GM19463 (cell line): ENCODE data around the gene MCHR1.
"Not testable (repeated sequence)": the region's sequence is repeated elsewhere in the genome, so short reads cannot be mapped to it uniquely, and the experiment has no call there.

ENCODE experiments used
- ATAC-seq: cut with Tn5 transposase; IDR thresholded peaks from one replicate; pipeline ENCODE4 v1.9.1; 2021; ENCODE audit warnings: mild to moderate bottlenecking, moderate library complexity; ENCODE audit not compliant: unreplicated experiment

MCHR1 gene

DNA sequence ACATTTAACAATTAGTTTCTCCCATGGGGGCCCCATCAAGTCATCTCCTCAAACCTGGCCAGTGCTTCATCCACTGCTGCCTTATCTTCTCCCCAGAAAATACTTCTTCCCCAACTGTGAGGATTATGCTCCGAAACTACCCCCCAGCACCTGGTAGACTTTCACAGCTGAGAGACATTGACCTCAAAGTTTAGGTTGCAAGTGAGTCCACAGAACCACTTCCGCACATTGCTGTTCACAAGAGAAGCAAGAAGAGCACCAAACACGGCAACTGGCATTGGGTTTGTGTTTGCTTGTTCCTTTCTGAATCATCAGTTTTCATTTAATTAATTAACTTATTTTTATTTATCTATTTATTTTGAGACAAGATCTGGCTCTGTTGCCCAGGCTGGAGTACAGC lies 6.1 kb downstream of the MCHR1 start:
- no peak for ATAC-seq

DNA sequence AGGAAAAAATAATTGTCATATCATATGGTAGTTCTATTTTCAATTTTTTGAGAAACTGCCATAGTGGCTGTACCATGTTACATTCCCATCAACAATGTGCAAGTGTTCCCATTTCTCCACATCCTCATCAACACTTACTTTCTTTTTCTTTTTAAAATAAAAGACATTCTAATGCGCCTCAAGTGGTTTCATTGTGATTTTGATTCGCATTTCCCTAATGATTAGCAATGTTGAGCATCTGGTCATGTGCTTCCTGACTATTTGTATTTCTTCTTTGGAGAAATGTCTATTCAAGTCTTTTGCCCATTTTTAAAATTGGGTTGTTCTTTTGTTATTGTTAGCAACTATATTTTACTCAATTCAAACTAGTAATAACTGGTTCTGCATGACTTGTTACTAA lies 8.4 kb downstream of the MCHR1 start:
- no peak for ATAC-seq

DNA sequence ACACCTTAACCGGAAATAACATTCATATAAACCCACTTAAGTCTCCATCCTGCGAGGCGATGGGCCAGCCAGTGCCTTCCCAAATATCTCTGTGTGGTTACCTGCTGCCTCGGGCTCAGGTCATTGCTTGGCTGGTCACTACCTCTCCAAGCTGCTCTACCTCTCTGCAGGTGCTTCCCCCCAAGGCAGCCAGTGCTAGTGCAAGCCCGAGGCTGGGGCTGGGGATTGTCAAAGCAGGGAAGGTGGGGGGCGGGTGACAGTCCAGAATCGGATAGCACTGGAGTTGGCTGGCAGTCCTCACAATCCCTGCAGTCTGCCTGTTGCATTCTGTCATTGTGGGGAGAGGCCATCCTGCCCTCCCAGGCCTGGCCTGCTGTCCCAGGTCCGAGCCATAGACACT lies 11.1 kb downstream of the MCHR1 start:
- no peak for ATAC-seq

DNA sequence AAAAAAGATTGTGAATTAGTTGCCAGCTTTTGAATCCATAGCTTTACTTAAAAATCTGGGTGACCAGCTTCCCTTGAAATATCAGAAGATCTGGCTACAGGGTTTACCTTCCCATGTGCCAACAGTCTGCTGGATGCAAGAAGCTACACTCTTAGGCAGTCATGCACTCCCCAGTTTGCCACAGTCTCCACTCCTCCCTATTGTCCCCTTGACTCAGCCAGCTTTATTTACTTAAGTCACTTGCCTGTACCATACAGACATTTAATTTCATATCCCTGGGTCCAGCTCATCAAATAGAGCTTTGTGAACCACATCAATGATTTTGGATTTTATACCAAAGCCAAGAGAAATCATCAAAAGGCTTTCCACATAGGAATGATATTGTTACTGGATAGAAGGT lies 12.2 kb downstream of the MCHR1 start:
- no peak for ATAC-seq

DNA sequence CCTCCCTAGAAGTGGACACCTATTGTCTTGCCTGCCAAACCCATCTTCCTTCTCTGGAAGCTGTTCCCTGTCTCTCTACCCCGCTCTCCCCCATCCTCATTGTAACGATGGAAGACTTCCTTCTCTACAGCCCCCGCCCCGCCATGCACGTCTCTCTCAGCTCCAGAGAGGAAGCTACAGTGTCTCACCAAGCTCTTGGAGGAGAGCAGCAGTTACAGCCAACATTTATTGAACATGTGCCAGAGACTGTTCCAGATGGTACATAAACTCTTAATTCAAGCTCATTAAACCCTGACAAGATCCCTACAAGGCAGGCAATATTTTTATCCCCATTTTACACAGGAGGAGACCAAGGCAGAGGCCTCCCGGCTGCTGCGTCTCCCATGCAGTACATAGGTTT lies 15.1 kb downstream of the MCHR1 start:
- ATAC-seq = no peak

DNA sequence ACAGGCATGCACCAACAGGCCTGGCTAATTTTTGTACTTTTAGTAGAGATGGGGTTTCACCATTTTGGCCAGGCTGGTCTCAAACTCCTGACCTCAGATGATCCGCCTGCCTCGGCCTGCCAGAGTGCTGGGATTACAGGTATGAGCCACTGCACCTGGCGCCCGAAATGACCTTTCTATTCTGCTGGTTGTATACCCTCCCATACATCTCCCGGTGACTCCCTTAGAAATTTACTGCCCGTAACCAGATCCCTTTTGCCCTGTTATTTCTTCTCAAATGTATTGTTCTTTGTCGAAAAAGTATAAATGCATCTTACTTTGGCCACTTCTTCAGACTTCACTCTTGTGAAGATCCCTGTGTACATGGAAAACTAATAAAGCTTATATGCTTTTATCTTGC lies 22.0 kb downstream of the MCHR1 start:
- no peak for ATAC-seq

DNA sequence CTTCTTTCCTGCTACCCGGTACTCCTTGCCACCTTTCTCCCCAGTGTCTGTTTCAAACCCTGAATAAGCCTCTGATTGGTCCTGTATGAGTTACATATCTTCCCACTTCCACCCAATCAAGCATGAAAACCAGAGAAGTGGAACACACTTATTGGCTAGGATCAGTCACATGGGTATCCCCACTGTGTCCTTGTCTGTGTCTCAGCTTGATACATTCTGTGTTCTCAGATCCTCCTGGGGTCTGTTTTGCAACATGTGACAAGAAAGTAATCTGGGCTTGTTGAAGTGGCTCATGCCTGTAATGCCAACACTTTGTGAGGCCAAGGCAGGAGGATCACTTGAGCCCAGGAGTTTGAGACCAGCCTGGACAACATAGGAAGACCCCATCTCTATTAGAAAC lies 23.9 kb downstream of the MCHR1 start:
- no peak for ATAC-seq

DNA sequence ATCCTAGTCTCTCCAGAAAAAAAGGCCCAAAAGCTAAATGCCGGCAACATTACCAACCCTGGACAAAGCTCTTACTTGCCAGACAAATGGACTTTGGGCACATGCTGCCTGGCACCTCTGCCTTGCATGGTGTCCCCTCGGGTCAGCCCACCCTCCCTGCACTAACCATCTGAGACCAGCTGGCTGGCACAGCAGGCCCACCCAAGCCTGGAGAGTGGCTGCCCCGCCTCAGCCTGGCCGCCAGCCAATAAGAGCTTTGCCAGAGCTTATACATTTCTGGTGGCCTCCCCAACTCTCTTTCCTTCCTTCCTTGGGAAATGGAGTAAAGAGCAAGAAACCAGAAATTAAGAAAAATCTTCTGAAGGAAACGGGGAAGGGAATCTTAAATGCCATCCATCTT lies 24.5 kb downstream of the MCHR1 start:
- no peak for ATAC-seq

DNA sequence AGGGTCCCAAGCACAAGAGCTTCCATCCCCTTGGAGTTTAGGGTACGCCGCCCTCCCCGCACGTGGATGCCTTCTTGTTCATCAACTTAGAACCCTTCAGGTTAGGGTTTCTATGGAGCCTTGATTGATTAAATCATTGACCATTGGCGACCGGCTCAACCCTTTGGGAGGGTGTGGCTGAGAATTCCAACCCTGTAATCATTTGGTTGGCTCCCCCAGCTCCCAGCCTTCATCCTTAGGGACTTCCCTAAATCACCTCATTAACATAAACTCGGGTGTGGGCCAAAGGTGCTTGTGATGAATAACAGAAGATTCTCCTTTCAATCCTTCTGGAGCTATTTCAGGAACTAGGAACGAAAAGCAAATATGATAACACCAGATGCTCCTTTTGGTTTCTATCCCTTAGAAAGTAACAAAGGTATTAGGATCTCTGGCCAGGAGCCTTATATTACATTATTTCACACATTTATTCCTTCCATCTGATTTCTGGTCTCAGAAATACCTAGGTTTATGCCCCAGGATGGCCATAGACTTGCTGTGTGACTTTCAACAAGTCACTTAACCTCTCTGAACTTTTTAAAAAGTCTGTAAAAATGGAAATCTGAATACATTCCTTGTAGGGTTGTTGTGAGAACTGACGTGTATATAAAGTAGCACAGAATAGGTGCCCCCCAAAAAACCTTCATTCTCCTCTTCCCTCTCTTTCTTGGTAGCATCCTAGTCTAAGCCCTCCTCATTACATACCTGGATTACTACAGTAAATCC lies 26.8 kb downstream of the MCHR1 start:
- ATAC-seq = no peak

DNA sequence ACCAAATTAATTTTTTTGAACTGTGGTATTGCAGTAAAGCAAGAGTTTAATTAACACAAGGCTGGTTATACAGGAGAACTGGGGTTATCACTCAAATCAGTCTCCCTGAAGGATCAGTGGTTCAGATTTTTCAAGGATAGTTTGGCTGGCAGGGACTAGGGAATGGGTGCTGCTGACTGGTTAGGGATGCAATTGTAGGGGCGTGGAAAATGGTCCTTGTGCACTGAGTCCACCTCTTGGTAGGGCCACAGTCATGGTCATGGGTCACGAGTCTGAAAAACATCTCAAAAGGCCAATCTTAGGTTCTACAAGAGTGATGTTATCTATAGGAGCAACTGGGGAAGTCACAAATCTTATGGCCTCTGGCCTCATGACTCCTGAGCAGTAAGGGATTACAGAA lies 27.9 kb downstream of the MCHR1 start:
- no peak for ATAC-seq

DNA sequence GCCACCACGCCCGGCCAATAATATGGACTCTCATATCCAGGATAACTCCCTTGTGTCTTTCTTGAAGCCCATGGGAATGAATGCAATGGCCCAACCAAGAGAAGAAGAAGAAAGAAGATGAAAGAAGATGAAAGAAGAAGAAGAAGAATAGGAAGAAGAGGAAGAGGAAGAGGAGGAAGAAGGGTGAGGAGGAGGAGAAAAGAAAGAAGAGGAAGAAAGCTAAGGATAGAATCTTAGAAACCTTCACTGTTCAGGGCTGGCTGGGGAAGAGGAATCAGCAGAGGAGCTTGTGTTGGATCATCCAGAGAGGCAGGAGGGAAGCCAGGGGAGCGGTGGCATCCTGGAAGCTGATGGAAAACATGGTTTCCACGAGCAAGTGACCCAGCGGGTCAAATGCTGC lies 28.9 kb downstream of the MCHR1 start:
- no peak for ATAC-seq

DNA sequence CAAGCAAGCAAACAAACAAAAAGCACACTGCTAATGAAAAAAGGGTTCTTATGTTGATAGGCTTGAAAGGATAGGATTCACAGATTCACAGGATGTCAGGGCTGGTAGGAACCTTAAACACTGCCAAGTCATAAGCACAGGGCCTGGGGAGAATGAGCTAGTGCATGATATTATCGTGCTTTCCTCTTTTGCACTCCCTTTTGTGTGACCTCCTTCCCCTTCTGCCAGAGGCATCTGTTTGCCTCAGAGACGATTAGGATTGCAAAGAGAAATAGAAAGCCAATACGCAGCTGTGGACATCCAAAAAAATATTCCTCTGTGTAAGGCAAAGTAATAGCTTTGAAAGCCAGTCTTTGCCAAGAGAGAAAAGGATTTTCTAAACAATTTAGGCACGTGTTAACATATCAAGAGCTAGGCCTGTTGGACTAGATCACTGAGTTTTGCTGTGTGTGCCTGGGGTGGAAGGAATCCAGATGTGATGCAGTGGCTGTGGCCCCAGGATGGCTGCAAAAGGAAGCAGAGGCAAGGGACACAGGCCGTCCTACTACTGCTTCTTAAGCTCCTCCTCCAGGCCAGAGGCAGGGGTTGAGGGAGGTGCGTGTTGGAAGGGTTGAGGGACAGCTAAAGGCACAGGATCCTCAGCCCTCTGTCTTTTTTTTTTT lies 30.6 kb downstream of the MCHR1 start:
- no peak for ATAC-seq

DNA sequence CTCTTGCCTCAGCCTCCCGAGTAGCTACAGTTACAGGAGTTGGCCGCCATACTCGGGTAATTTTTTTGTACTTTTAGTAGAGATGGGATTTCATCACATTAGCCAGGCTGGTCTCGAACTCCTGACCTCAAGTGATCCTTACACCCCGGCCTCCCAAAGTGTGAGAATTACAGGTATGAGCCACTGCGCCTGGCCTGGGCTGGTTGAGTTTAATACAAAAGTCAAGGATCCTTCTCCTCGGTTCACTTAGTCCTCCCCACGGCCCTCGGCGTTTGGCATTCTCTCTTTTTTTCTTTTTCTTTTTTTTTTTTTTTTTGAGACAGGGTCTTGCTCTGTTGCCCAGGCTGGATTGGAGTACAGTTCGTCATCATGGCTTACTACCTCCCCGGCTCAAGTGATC lies 33.0 kb downstream of the MCHR1 start:
- no peak for ATAC-seq

DNA sequence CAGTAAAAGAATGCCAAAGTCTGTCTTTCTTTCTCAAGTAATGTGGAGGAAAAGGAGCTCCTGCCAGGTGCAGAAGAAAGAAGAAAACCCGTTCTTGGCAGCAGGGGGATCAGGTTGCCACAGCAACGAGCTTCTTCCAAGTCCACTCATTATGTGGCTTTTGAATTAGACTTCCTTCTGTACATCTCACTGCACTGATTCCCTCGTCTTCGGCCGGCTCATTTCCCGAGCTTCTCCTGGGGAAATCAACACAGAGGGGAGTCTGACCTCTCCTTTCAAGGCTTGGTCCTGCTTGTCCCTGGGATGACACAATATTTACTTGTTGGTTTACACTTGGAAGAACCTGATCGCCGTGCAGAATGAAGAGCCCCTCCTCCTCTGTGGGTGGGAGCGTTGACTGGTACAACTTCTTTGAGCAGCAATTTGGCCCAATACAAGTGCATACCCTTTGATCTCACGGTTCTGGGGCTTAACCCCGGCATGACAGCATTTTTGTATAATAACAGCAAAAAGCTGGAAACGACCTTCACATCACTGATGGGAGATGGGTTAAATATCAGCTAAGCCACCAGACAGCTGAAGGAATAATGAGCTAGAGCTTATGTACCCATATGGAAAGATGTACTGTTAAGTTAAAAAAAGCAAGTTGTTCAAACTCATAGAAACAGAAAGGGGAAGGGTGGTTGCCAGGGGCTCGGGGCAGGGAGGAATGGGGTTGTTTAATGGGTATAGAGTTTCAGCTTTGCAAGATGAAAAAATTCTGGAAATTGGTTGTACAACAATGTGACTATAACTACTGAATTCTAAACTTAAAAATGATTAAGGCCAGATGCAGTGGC lies 35.4 kb downstream of the MCHR1 start:
- no peak for ATAC-seq

DNA sequence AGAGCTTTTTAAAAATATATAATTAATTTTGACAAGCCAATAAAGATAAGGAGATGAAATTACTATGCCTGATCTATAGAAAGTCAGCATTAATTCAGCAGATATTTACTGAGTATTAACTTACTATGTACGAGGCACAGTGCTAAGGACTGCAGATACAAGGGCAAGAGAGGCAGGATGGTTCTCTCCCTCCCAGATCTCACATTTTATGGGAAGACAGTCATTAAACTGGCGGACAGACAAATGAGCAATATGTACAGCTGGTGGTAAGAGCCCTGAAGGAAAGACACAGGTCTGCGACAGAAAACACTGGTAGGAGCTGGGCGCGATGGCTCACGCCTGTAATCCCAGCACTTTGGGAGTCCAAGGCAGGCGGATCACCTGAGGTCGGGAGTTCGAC lies 36.8 kb downstream of the MCHR1 start:
- ATAC-seq = no peak

DNA sequence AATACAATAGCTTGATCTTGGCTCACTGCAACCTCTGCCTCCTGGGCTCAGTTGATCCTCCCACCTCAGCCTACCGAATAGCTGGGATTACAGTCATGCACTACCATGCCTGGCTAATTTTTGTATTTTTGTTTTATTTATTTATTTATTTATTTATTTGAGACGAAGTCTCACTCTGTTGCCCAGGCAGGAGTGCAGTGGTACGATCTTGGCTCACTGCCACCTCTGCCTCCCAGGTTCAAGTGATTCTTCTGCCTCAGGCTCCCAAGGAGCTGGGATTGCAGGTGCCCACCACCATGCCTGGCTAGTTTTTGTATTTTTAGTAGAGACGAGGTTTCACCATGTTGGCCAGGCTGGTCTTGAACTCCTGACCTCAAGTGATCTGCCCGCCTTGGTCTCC lies 38.4 kb downstream of the MCHR1 start:
- not testable (repeated sequence) for ATAC-seq

DNA sequence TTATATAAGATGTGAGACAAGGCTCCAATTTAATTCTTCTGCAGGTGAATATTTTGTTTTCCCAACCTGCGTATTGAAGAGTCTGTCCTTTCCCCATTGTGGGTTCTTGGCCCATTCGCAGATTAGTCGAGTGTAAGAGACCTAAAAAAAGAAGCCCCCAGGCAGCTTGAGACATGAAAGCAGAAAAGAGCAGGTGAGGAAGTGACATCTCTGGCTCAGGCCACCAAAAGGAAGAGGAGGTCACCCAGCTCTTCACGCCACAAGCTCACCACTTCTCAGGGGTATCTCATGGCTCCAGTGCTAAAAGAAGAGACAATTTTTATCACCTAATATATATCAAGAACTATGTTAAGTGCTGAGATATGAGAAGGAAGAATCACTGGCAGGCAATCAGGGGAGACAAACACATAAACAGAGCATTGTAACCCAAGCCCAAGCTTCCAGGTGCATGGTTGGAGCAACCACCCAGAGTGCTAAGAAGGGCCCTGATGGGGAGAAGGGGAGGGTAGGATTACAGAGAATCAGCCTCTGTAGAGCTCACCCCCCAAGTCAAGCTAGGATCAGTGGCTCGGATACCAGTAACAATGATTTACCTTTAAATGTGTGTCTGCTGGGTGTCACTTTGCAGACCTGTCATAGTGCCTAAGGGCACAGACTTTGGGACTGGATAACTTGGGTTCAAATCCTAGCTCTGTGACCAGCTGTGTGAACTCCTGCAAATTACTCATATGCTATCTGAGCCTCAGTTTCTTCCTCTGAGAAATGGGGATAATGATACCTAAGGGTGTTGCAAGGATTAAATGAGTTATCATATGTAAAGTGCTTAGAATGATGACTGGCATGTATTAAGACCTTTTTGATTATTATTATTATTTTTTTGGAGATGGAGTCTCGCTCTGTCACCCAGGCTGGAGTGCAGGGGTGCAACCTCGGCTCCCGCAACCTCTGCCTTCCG lies 39.2 kb downstream of the MCHR1 start:
- no peak for ATAC-seq

DNA sequence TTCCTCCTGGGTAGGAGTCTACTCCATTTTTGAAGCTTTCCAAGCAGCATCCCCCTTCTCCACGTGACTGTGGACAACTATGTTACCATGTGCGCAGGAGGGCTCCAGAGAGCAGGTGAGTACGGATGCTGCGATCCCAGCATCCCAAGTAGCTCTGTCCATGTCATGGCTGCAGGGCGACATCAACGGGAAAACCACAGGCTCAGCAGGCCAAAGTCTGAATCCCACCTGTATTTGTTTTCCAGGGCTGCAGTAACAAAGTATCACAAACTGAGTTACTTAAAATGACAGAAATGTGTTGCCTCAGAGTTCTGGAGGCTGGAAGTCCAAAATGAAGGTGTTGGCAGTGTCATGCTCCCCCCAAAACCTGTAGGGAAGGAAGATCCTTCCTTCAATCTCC lies 40.3 kb downstream of the MCHR1 start:
- no peak for ATAC-seq

DNA sequence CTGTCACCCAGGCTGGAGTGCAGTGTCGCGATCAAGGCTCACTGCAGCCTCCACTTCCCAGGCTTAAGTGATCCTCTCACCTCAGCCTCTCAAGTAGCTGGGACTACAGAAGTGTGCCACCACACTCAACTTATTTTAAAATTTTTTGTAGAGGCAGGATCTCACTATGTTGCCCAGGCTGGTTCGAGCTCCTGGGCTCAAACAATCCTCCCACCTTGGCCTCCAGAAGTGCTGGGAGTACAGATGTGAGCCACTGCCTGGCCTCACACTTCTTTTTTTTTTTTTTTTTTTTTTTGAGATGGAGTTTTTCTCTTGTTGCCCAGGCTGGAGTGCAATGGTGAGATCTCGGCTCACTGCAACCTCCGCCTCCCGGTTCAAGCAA lies 40.9 kb downstream of the MCHR1 start:
- not testable (repeated sequence) for ATAC-seq

DNA sequence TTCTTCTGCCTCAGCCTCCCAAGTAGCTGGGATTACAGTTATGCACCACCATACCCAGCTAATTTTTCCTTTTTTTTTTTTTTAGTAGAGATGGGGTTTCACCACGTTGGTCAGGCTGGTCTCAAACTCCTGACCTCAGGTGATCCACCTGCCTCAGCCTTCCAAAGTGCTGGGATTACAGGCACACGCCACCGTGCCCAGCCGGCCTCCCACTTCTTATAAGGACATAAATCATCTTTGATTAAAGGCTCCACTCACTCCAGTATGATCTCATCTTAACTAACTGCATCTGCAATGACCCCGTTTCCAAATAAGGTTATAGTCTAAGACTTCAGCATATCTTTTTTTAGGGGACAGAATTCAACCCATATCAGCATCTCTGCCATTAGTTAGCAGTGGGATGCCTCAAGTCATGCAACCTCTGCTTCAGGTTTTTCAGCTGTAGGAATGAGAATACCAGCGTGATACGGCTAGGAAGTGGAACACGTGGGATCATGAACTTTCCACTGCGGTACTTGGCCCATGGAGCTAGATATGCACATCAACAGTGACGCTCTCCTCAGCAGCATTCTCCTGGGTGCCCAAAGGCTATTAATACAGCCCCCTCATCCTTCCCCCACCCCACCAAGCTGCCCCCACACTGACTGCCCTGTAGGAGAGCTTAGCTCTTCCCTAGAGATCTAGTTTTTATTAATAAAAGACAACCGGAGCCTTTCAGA lies 41.4 kb downstream of the MCHR1 start:
- ATAC-seq = no peak
